Fibroblast of lung (primary cell): ENCODE results near the gene IL1RAP. TPM values are rescaled to one million over a fixed set of nuclear protein-coding genes. Genes with fewer than 3 reads are reported as not detected.

Experiments used
- DNase-seq, 2 donors: peaks; one replicate each; pipeline versions ENCODE4 v3.0.0 to v3.0.0-alpha.2; 2010; ENCODE audit warnings: low read depth in 2 of 2
- H2AFZ ChIP-seq: 2 replicates; pipeline ENCODE4 v1.5.1; 2012; ENCODE audit warnings: low read length, control low read depth, inconsistent platforms
- H3K27ac ChIP-seq: 2 replicates; pipeline ENCODE4 v1.5.1; 2011; ENCODE audit warnings: low read length, control low read depth; ENCODE audit not compliant: insufficient read depth
- H3K27me3 ChIP-seq: 2 replicates; pipeline ENCODE4 v1.5.1; 2011; ENCODE audit warnings: mild to moderate bottlenecking, low read length; ENCODE audit not compliant: control insufficient read depth, insufficient read depth
- H3K36me3 ChIP-seq: 2 replicates; pipeline ENCODE4 v1.5.1; 2011; ENCODE audit warnings: low read length; ENCODE audit not compliant: control insufficient read depth, insufficient read depth
- H3K4me1 ChIP-seq: 2 replicates; pipeline ENCODE4 v1.5.1; 2011; ENCODE audit warnings: low read length; ENCODE audit not compliant: control insufficient read depth, insufficient read depth; ENCODE audit errors: extremely low read depth
- H3K4me2 ChIP-seq: 2 replicates; pipeline ENCODE4 v1.5.1; 2011; ENCODE audit warnings: low read length, control low read depth; ENCODE audit not compliant: insufficient read depth; ENCODE audit errors: extremely low read depth
- H3K4me3 ChIP-seq, 4 experiments: fragments of 200-600 bp in 1 of 4; sonication (generic) in 1 of 4; replicated peaks in 1 of 4; 2 replicates each; pipeline ENCODE4 v1.5.1; 2011 to 2016; ENCODE audit warnings: low read length in 4 of 4, low read depth in 3 of 4, mild to moderate bottlenecking in 3 of 4, control low read depth in 2 of 4, inconsistent platforms in 1 of 4, mixed read lengths in 1 of 4; ENCODE audit not compliant: insufficient read depth in 1 of 4; ENCODE audit errors: control extremely low read depth in 1 of 4
- H3K79me2 ChIP-seq: 2 replicates; pipeline ENCODE4 v1.5.1; 2012; ENCODE audit warnings: mild to moderate bottlenecking, low read length, inconsistent platforms; ENCODE audit not compliant: control insufficient read depth, insufficient read depth
- H3K9ac ChIP-seq: 2 replicates; pipeline ENCODE4 v1.5.1; 2011; ENCODE audit warnings: mild to moderate bottlenecking, low read length, control low read depth; ENCODE audit not compliant: insufficient read depth
- H3K9me3 ChIP-seq: 2 replicates; pipeline ENCODE4 v1.5.1; 2012; ENCODE audit warnings: low read depth, low read length; ENCODE audit not compliant: control insufficient read depth, insufficient read depth
- H4K20me1 ChIP-seq: 2 replicates; pipeline ENCODE4 v1.5.1; 2011; ENCODE audit warnings: low read length; ENCODE audit not compliant: control insufficient read depth, insufficient read depth; ENCODE audit errors: extremely low read depth
- CTCF ChIP-seq, 2 donors: IDR thresholded peaks in 1 of 2; conservative IDR thresholded peaks in 1 of 2; 1 replicate in 1 of 2; 2 replicates in 1 of 2; pipeline ENCODE4 v1.5.1; 2011 to 2012; ENCODE audit warnings: low read length in 2 of 2, control low read depth in 1 of 2, inconsistent platforms in 1 of 2, low read depth in 1 of 2, mild to moderate bottlenecking in 1 of 2
- EZH2 ChIP-seq: IDR thresholded peaks from 2 replicates; pipeline ENCODE4 v1.5.1; 2012; ENCODE audit warnings: low read length, control low read depth, mild to moderate bottlenecking; ENCODE audit errors: missing control alignments
- polyA plus RNA-seq, 2 donors: library from polyadenylated mRNA; depleted of rRNA in 1 of 2; stranded (reverse) in 1 of 2; unstranded in 1 of 2; fragments of >200 nt; gene quantifications; 2 replicates each; pipeline ENCODE4 v1.2.1, GENCODE V29; 2011 to 2012; ENCODE audit warnings: missing spikeins in 1 of 2
- total RNA-seq: library from RNA; depleted of rRNA; stranded (reverse); fragments of >200 nt; gene quantifications from 2 replicates; pipeline ENCODE4 v1.2.1, GENCODE V29; 2014

Gene IL1RAP
- total and polyA plus RNA-seq, 2 donors (not counting 1 experiment from before 2014, with no cell fraction given): 10.2 to 12.6 TPM

- Histone ChIP-seq H2AFZ (no peak overlapping the region), H3K27me3 (no peaks in the 10 kb centered on the region)
These were observed 1.2 kb upstream of the IL1RAP start for GRCh38 chr3:190512666-190513065.

DNA sequence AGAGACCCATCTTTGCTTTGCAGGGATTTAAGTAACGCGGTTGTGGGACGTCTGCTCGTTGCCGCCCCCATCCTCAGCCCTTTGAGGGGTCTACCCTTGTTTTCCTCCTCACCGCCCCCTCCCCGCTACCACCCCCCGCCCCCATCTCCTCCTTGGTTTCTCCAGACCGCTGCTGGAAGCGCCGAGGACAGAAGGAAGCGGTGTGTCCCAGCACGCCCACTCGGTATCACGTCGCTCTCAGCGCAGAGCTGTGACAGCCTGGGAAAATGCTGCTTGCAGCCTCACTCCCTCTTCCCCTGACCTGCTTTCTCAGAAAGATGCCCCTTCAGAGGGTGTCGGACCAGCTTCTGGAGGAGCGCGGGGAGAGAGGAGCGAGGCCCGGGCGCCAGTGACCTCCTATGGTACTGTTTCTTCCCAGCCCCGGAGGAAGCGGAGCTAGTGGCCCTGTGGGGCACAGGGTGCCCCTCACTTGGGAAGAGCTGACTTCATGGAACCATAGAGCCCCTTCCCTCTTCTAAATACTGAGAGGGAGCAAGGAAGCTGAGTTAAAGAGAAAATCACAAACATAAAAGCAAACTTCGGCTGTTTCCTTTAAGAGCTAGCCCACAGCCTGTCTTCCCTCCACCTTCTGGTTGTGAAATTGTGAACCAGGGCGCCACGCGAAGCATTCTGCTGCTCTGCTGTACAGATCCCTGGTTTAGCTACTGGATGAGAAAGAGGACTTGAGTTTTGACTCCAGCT is 698 bp downstream of the IL1RAP start:
- Histone ChIP-seq H3K4me2 (peak overlapping the region; percentile 76), H3K9ac (peak overlapping the region; percentile 61), H3K27me3 (no peaks in the 10 kb centered on the region), H3K36me3 (no peaks in the 10 kb centered on the region), H3K79me2 (peaks cover 3% of the 10 kb centered on the region), H4K20me1 (no peaks in the 10 kb centered on the region), H3K27ac (peak overlapping the region; percentile 26), H2AFZ (peak overlapping the region; percentile 69), H3K4me3 (peak overlapping the region; percentile 57 to 98 (median 64)), H3K4me1 (peaks cover 6% of the 10 kb centered on the region), H3K9me3 (no peaks in the 10 kb centered on the region)
- TF ChIP-seq EZH2 (no peak), CTCF (conservative IDR thresholded peaks at IDR 0.05 in 1 of 2, IDR thresholded peaks at IDR 0.05 in 1 of 2; ENCODE audit: low read depth in 1 of 2, low read length in 2 of 2) (no peak)
- DNase-seq: peak; percentile 60 to 62

More at GRCh38 chr3:190512666-190513065, 1.2 kb upstream of the IL1RAP start:
- H3K9ac ChIP-seq: no peak overlapping the region
- H3K27ac ChIP-seq: no peak overlapping the region
- H3K36me3 ChIP-seq: no peaks in the 10 kb centered on the region
- H3K4me2 ChIP-seq: no peak overlapping the region
- peaks cover 3% of the 10 kb centered on the region for H3K79me2 ChIP-seq
- no peaks in the 10 kb centered on the region for H3K9me3 ChIP-seq
- H3K4me3 ChIP-seq: no peak overlapping the region
- H3K4me1 ChIP-seq: peaks cover 6% of the 10 kb centered on the region
- DNase-seq: no peak
- TF ChIP-seq CTCF (conservative IDR thresholded peaks at IDR 0.05 in 1 of 2, IDR thresholded peaks at IDR 0.05 in 1 of 2; ENCODE audit: low read depth in 1 of 2, low read length in 2 of 2) (no peak), EZH2 (no peak)
- H4K20me1 ChIP-seq: no peaks in the 10 kb centered on the region

DNA sequence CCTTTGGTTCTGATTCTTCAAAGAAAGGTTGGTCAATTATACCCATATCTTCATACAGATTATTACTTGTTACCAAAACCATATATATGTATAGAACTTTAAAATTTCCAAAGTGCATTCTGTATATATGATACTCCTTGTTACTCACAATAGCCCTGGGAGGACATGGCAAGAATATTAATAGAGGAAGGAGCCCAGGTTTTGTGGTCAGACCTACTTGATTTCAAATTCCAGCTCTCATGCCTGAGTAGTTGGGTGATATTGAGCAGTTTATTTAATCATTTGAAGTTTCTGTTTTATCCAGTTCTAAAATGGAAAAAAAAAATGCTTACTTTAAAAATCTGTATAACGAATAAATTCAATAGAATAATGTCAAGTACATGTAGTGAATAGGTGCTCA is 2.5 kb downstream of the IL1RAP start:
- H3K9me3 ChIP-seq: no peaks in the 10 kb centered on the region
- no peak overlapping the region for H3K9ac ChIP-seq
- H3K27ac ChIP-seq: no peak overlapping the region
- H4K20me1 ChIP-seq: no peaks in the 10 kb centered on the region
- H3K4me3 ChIP-seq: no peak overlapping the region
- H2AFZ ChIP-seq: no peak overlapping the region
- no peaks in the 10 kb centered on the region for H3K27me3 ChIP-seq
- no peaks in the 10 kb centered on the region for H3K36me3 ChIP-seq
- H3K79me2 ChIP-seq: peaks cover 3% of the 10 kb centered on the region
- peak in 1 of 2 donors; percentile 72 for DNase-seq
- no peak for TF ChIP-seq CTCF (conservative IDR thresholded peaks at IDR 0.05 in 1 of 2, IDR thresholded peaks at IDR 0.05 in 1 of 2; ENCODE audit: low read depth in 1 of 2, low read length in 2 of 2)
- TF ChIP-seq EZH2: no peak
- peaks cover 8% of the 10 kb centered on the region for H3K4me1 ChIP-seq
- H3K4me2 ChIP-seq: no peak overlapping the region
